Stimulated activated CD4-positive, alpha-beta T cell treated with anti-CD3 and anti-CD28 coated beads, Interleukin-2, amount 100 ng/mL, for 24 hours (primary cell): Measurements from ENCODE around the gene SEMA3D.
"Not testable (repeated sequence)": the region's sequence is repeated elsewhere in the genome, so short reads cannot be mapped to it uniquely, and the experiment has no call there.

Experiments
- DNase-seq, 2 donors: peaks; one replicate each; pipeline ENCODE4 v3.0.0-alpha.2; 2020

The SEMA3D gene

GRCh38 chr7:85023066-85023712, 163.7 kb downstream of the SEMA3D start:
- DNase-seq, result peak in 1 of 2 donors; percentile 30

- no peak for DNase-seq
Observed at GRCh38 chr7:85022064-85022697, 164.7 kb downstream of the SEMA3D start.

- no peak for DNase-seq
Observed at GRCh38 chr7:85021101-85021704, 165.7 kb downstream of the SEMA3D start.

- no peak for DNase-seq
Observed at GRCh38 chr7:85019778-85020177, 167.1 kb downstream of the SEMA3D start.

GRCh38 chr7:85019176-85019575, 167.7 kb downstream of the SEMA3D start:
- no peak for DNase-seq

GRCh38 chr7:85018498-85018897, 168.4 kb downstream of the SEMA3D start:
- no peak for DNase-seq

- no peak for DNase-seq
Observed at GRCh38 chr7:85016286-85016685, 170.6 kb downstream of the SEMA3D start.

GRCh38 chr7:85014936-85015660, 171.8 kb downstream of the SEMA3D start:
- no peak for DNase-seq

GRCh38 chr7:85011127-85011526, 175.7 kb downstream of the SEMA3D start:
- no peak for DNase-seq

- no peak for DNase-seq
Observed at GRCh38 chr7:85010306-85010705, 176.6 kb downstream of the SEMA3D start.

GRCh38 chr7:85006754-85007153, 180.1 kb downstream of the SEMA3D start:
- DNase-seq, result no peak

- no peak for DNase-seq
Observed at GRCh38 chr7:85004402-85004801, 182.5 kb downstream of the SEMA3D start.

- DNase-seq, result no peak
Observed at GRCh38 chr7:85001495-85002345, 185.1 kb downstream of the SEMA3D start.

- no peak for DNase-seq
Observed at GRCh38 chr7:85000735-85001350, 186.0 kb downstream of the SEMA3D start.

GRCh38 chr7:84999450-84999849, 187.4 kb downstream of the SEMA3D start:
- DNase-seq, result no peak

GRCh38 chr7:84998665-84999064, 188.2 kb downstream of the SEMA3D start:
- no peak for DNase-seq

- no peak for DNase-seq
Observed at GRCh38 chr7:84997626-84998025, 189.2 kb downstream of the SEMA3D start.

- DNase-seq, result not testable (repeated sequence)
Observed at GRCh38 chr7:84992954-84993353, 193.9 kb downstream of the SEMA3D start.

GRCh38 chr7:84985073-84985784, 201.6 kb downstream of the SEMA3D start:
- DNase-seq, result no peak

- no peak for DNase-seq
Observed at GRCh38 chr7:84982199-84982598, 204.7 kb downstream of the SEMA3D start.
